ENCODE data around the gene TNFRSF18. TPM values are rescaled to one million over a fixed set of nuclear protein-coding genes. Genes with fewer than 3 reads are reported as not detected.
A peak's percentile ranks its signal among the peaks of the same experiment; 100 is the strongest.

Gene TNFRSF18
- total RNA-seq, 1 donor, result not detected

DNA sequence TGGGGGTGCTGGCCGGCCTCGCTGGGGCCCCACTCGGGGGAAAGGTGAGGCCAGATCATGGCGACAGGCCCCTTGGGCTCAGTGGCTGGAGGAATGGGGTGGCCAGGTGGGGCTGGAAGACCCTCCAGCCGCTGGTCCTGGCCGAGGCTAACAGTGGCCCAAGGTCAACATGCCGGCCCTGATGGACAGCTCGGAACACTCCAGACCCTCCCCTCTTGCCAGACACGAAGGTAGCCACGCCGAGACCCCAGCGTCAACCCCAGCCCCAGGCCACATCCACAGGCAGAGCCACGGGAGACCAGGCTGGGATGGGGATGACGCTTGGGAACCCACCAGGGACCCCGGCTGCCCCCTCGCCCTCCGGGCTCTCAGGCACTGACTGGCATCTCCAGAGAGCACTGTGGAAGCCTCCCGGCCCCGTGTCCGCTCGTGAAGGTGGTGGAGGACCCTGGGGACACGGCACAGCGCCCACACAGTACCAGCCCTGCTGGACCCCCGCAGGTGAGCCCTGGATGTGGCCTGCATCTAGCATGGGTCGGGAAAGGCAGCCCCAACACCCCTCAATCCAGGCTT is 41.0 kb upstream of the TNFRSF18 start:
- Histone ChIP-seq H3K79me2 (ENCODE audit: insufficient read depth, low read length) (no peaks in the 10 kb centered on the region), H3K27ac (ENCODE audit: low read depth, low read length) (no peak overlapping the region), H3K4me1 (ENCODE audit: insufficient read depth, low read length) (no peaks in the 10 kb centered on the region), H2AFZ (ENCODE audit: low read length) (no peak overlapping the region), H3K4me3 (ENCODE audit: insufficient read depth, low read length) (no peak overlapping the region), H4K20me1 (ENCODE audit: insufficient read depth, low read length) (peaks cover 8% of the 10 kb centered on the region), H3K36me3 (ENCODE audit: insufficient read depth, low read length) (peaks cover 2% of the 10 kb centered on the region), H3K9me3 (ENCODE audit: low read depth, low read length) (no peaks in the 10 kb centered on the region), H3K27me3 (ENCODE audit: insufficient read depth, low read length) (no peaks in the 10 kb centered on the region), H3K4me2 (ENCODE audit: insufficient read depth, low read length) (no peak overlapping the region)
- DNase-seq (ENCODE audit: insufficient read length, low spot score, missing footprints), result peak; percentile 88
- TF ChIP-seq, protein P1, sequence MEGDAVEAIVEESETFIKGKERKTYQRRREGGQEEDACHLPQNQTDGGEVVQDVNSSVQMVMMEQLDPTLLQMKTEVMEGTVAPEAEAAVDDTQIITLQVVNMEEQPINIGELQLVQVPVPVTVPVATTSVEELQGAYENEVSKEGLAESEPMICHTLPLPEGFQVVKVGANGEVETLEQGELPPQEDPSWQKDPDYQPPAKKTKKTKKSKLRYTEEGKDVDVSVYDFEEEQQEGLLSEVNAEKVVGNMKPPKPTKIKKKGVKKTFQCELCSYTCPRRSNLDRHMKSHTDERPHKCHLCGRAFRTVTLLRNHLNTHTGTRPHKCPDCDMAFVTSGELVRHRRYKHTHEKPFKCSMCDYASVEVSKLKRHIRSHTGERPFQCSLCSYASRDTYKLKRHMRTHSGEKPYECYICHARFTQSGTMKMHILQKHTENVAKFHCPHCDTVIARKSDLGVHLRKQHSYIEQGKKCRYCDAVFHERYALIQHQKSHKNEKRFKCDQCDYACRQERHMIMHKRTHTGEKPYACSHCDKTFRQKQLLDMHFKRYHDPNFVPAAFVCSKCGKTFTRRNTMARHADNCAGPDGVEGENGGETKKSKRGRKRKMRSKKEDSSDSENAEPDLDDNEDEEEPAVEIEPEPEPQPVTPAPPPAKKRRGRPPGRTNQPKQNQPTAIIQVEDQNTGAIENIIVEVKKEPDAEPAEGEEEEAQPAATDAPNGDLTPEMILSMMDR (IDR thresholded peaks at IDR 0.05; ENCODE audit: extremely low read depth, low read depth, low read length), result no peak

- Histone ChIP-seq H3K4me1 (ENCODE audit: insufficient read depth, low read length) (no peaks in the 10 kb centered on the region), H3K79me2 (ENCODE audit: insufficient read depth, low read length) (no peaks in the 10 kb centered on the region), H2AFZ (ENCODE audit: low read length) (no peak within 1 kb of the TSS), H3K27ac (ENCODE audit: low read depth, low read length) (no peak within 1 kb of the TSS), H4K20me1 (ENCODE audit: insufficient read depth, low read length) (peaks cover 8% of the 10 kb centered on the region), H3K9me3 (ENCODE audit: low read depth, low read length) (no peaks in the 10 kb centered on the region), H3K27me3 (ENCODE audit: insufficient read depth, low read length) (no peaks in the 10 kb centered on the region), H3K4me3 (ENCODE audit: insufficient read depth, low read length) (peak within 1 kb of the TSS; percentile 22), H3K36me3 (ENCODE audit: insufficient read depth, low read length) (no peaks in the 10 kb centered on the region), H3K4me2 (ENCODE audit: insufficient read depth, low read length) (no peak within 1 kb of the TSS)
- TF ChIP-seq, protein P1 (IDR thresholded peaks at IDR 0.05; ENCODE audit: extremely low read depth, low read depth, low read length), result no peak
- peak; percentile 92 for DNase-seq (ENCODE audit: insufficient read length, low spot score, missing footprints)
Measured at GRCh38 chr1:1246577-1247340, 40.4 kb upstream of the TNFRSF18 start, which contains the start of gene C1QTNF12. Gene C1QTNF12, minus strand, starts transcription at chr1:1246722. Its CDS starts 32 bp downstream, at chr1:1246690.

DNA sequence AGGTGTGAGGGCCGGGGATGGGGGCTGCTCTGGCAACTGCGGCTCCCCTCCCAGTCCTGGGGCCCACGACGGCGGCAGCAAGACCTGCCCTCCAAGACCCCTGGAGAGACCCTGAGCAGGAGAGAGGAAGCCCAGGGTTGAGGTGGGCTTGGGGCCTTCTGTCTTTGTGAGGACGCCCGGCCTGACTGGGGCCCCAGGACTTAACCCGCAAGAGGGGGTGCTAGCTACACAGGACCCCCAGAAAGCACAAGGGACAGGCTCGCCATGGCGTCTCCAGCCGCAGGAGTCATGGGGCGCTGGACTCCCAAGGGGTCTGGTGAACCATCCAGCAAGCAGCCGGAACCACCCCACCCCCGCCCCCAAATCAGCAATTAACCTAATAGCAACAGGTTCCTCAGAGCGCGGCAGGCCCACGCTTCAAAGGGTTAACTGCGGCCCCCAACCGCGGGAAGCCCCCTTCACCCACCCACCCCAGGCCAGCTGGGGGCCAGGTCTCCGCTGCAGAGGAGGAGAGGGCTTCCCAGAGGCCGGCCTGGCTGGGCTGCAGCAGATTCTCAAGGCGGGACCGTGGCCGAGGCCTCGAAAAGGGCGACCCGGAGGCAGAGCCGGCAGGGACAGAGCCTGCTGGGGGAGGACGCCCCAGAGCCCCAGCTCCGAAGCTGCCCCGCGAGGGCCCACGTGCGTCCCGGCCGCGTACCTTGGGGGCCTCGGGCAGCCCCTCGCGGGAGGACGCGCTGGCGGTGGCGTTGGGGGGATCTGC is 39.6 kb upstream of the TNFRSF18 start:
- H3K79me2 ChIP-seq (ENCODE audit: insufficient read depth, low read length), result no peaks in the 10 kb centered on the region
- no peaks in the 10 kb centered on the region for H3K9me3 ChIP-seq (ENCODE audit: low read depth, low read length)
- peaks cover 6% of the 10 kb centered on the region for H4K20me1 ChIP-seq (ENCODE audit: insufficient read depth, low read length)
- H3K4me1 ChIP-seq (ENCODE audit: insufficient read depth, low read length), result no peaks in the 10 kb centered on the region
- DNase-seq (ENCODE audit: insufficient read length, low spot score, missing footprints), result peak; percentile 90
- no peak overlapping the region for H3K4me2 ChIP-seq (ENCODE audit: insufficient read depth, low read length)
- no peaks in the 10 kb centered on the region for H3K36me3 ChIP-seq (ENCODE audit: insufficient read depth, low read length)
- H2AFZ ChIP-seq (ENCODE audit: low read length), result no peak overlapping the region
- TF ChIP-seq, protein P1 (IDR thresholded peaks at IDR 0.05; ENCODE audit: extremely low read depth, low read depth, low read length), result no peak
- no peaks in the 10 kb centered on the region for H3K27me3 ChIP-seq (ENCODE audit: insufficient read depth, low read length)
- H3K27ac ChIP-seq (ENCODE audit: low read depth, low read length), result no peak overlapping the region
- H3K4me3 ChIP-seq (ENCODE audit: insufficient read depth, low read length), result no peak overlapping the region
